Measurements from ENCODE around the gene LBHD1. TPM values are rescaled to one million over a fixed set of nuclear protein-coding genes. Genes with fewer than 3 reads are reported as not detected.

The LBHD1 gene
- total and polyA plus RNA-seq, 2 of the 13 experiments (the other 11 are each of a cell fraction or from before 2014, with no cell fraction given): 3.2 to 3.7 TPM

GRCh38 chr11:62666259-62666926, 5.7 kb downstream of the LBHD1 start (continued):
- no peak for TF ChIP-seq TIGD3 (CRISPR knock-in tag; IDR thresholded peaks at IDR 0.05; ENCODE audit: borderline replicate concordance)
- TF ChIP-seq ZNF567 (CRISPR knock-in tag; IDR thresholded peaks at IDR 0.05; ENCODE audit: borderline replicate concordance): no peak
- no peak for TF ChIP-seq ZNF569 (CRISPR knock-in tag; IDR thresholded peaks at IDR 0.05; ENCODE audit: borderline replicate concordance)
- no peak for TF ChIP-seq ZNF274 (CRISPR knock-in tag; IDR thresholded peaks at IDR 0.05)
- no peak for TF ChIP-seq SNAPC4 (CRISPR knock-in tag; IDR thresholded peaks at IDR 0.05)
- TF ChIP-seq, protein P1, sequence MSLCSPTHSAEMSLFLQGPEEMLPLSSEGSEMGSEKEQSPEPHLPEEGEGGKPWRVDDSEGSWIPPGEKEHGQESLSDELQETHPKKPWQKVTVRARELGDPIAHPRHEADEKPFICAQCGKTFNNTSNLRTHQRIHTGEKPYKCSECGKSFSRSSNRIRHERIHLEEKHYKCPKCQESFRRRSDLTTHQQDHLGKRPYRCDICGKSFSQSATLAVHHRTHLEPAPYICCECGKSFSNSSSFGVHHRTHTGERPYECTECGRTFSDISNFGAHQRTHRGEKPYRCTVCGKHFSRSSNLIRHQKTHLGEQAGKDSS (CRISPR knock-in tag; IDR thresholded peaks at IDR 0.05; ENCODE audit: borderline replicate concordance, low read depth): no peak
- TF ChIP-seq, protein P2, sequence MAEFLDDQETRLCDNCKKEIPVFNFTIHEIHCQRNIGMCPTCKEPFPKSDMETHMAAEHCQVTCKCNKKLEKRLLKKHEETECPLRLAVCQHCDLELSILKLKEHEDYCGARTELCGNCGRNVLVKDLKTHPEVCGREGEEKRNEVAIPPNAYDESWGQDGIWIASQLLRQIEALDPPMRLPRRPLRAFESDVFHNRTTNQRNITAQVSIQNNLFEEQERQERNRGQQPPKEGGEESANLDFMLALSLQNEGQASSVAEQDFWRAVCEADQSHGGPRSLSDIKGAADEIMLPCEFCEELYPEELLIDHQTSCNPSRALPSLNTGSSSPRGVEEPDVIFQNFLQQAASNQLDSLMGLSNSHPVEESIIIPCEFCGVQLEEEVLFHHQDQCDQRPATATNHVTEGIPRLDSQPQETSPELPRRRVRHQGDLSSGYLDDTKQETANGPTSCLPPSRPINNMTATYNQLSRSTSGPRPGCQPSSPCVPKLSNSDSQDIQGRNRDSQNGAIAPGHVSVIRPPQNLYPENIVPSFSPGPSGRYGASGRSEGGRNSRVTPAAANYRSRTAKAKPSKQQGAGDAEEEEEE (CRISPR knock-in tag; IDR thresholded peaks at IDR 0.05; ENCODE audit: borderline replicate concordance): no peak
- TF ChIP-seq ZNF331 (CRISPR knock-in tag; IDR thresholded peaks at IDR 0.05): no peak
- no peak for TF ChIP-seq ATF7 (IDR thresholded peaks at IDR 0.05)
- no peak for TF ChIP-seq ATF7 (CRISPR knock-in tag; IDR thresholded peaks at IDR 0.05)
- TF ChIP-seq XBP1 (CRISPR knock-in tag; IDR thresholded peaks at IDR 0.05): no peak
- TF ChIP-seq ZEB1 (IDR thresholded peaks at IDR 0.05; ENCODE audit: insufficient replicate concordance, low read depth): no peak
- no peak for TF ChIP-seq ZNF550 (CRISPR knock-in tag; IDR thresholded peaks at IDR 0.05; ENCODE audit: borderline replicate concordance)
- TF ChIP-seq JUN (CRISPR knock-in tag; IDR thresholded peaks at IDR 0.05): no peak
- TF ChIP-seq ZNF33A (CRISPR knock-in tag; IDR thresholded peaks at IDR 0.05; ENCODE audit: borderline replicate concordance): no peak
- TF ChIP-seq DPF2 (CRISPR knock-in tag; IDR thresholded peaks at IDR 0.05; ENCODE audit: borderline replicate concordance, low read depth): no peak

All from HepG2 (cell line).